NCI-H128 (cell line): ENCODE measurements around the gene ATP12A.
A peak's percentile ranks its signal among the peaks of the same experiment; 100 is the strongest.

ENCODE experiments used
- DNase-seq: peaks from one replicate; lab custom pipeline; 2025; ENCODE audit not compliant: unreplicated experiment; lab: John Stamatoyannopoulos, UW

Gene ATP12A

GRCh38 chr13:24662195-24663088 is 17.8 kb upstream of the ATP12A start:
- no peak for DNase-seq

- no peak for DNase-seq
Measured at GRCh38 chr13:24663089-24663395, 17.2 kb upstream of the ATP12A start.

GRCh38 chr13:24663586-24663985 is 16.6 kb upstream of the ATP12A start:
- DNase-seq: no peak

- DNase-seq: no peak
Measured at GRCh38 chr13:24664726-24665409, 15.3 kb upstream of the ATP12A start.

- no peak for DNase-seq
Measured at GRCh38 chr13:24668511-24668910, 11.7 kb upstream of the ATP12A start.

GRCh38 chr13:24668955-24669582 is 11.1 kb upstream of the ATP12A start:
- DNase-seq: no peak

- no peak for DNase-seq
Measured at GRCh38 chr13:24670174-24670573, 10.0 kb upstream of the ATP12A start.

GRCh38 chr13:24670961-24671381 is 9.2 kb upstream of the ATP12A start:
- DNase-seq: no peak

- DNase-seq: no peak
Measured at GRCh38 chr13:24671386-24672113, 8.7 kb upstream of the ATP12A start.

GRCh38 chr13:24672141-24673132 is 7.8 kb upstream of the ATP12A start:
- no peak for DNase-seq

GRCh38 chr13:24675806-24676570 is 4.2 kb upstream of the ATP12A start:
- no peak for DNase-seq

GRCh38 chr13:24678151-24678550 is 2.1 kb upstream of the ATP12A start:
- no peak for DNase-seq

GRCh38 chr13:24679686-24680085 is 522 bp upstream of the ATP12A start:
- no peak for DNase-seq

GRCh38 chr13:24680921-24681604 is 855 bp downstream of the ATP12A start:
- no peak for DNase-seq

GRCh38 chr13:24681930-24682329 is 1.7 kb downstream of the ATP12A start:
- no peak for DNase-seq

GRCh38 chr13:24682353-24682752 is 2.1 kb downstream of the ATP12A start:
- DNase-seq: no peak

GRCh38 chr13:24683351-24683750 is 3.1 kb downstream of the ATP12A start:
- DNase-seq: no peak

GRCh38 chr13:24683838-24684599 is 3.8 kb downstream of the ATP12A start:
- peak; percentile 31 for DNase-seq
